Ovary (tissue), 3 donors: ENCODE results near the gene KLRB1.
"Not testable (repeated sequence)": the region's sequence is repeated elsewhere in the genome, so short reads cannot be mapped to it uniquely, and the experiment has no call there.

Experiments
- CTCF ChIP-seq, 3 donors: fragments of 450-650 bp in 2 of 3; fragments of 200-600 bp in 1 of 3; IDR thresholded peaks; one replicate each; pipeline versions ENCODE4 v1.5.1 to v1.8.0; 2016 to 2022; ENCODE audit warnings: antibody characterized with exemption in 3 of 3, mild to moderate bottlenecking in 1 of 3
- EP300 ChIP-seq: sonication (generic); formaldehyde crosslinking; IDR thresholded peaks from one replicate; pipeline ENCODE4 v1.6.1; 2017; ENCODE audit warnings: antibody characterized with exemption
- donor health status: DM: no; HTN: no; CAD: no.

GRCh38 chr12:9600426-9600825 is 7.3 kb downstream of the KLRB1 start:
- not testable (repeated sequence) for TF ChIP-seq CTCF (IDR thresholded peaks at IDR 0.05); EP300
